GM19452 (cell line): ENCODE results near the gene SGTB.
A peak's percentile ranks its signal among the peaks of the same experiment; 100 is the strongest.

Experiments
- ATAC-seq: cut with Tn5 transposase; IDR thresholded peaks from one replicate; pipeline ENCODE4 v1.9.1; 2021; ENCODE audit not compliant: unreplicated experiment

The SGTB gene

GRCh38 chr5:65721720-65722574 is at the start of gene SGTB, which contains the start of gene NLN:
Gene SGTB, minus strand, starts transcription at chr5:65722109. Its CDS starts 1,302 bp downstream, at chr5:65720807.
Gene NLN, plus strand, starts transcription at chr5:65722205. Its CDS starts 169 bp downstream, at chr5:65722374.
- ATAC-seq: peak; percentile 85

GRCh38 chr5:65771266-65771665 is 49.4 kb upstream of the SGTB start:
- ATAC-seq: no peak

- ATAC-seq: no peak
Measured at GRCh38 chr5:65769539-65769938, 47.6 kb upstream of the SGTB start.

- no peak for ATAC-seq
Measured at GRCh38 chr5:65768723-65769346, 46.9 kb upstream of the SGTB start.

GRCh38 chr5:65767565-65767964 is 45.7 kb upstream of the SGTB start:
- no peak for ATAC-seq

GRCh38 chr5:65766781-65767180 is 44.9 kb upstream of the SGTB start:
- no peak for ATAC-seq

- no peak for ATAC-seq
Measured at GRCh38 chr5:65766175-65766574, 44.3 kb upstream of the SGTB start.

GRCh38 chr5:65765582-65765981 is 43.7 kb upstream of the SGTB start:
- ATAC-seq: no peak

GRCh38 chr5:65762234-65762633 is 40.3 kb upstream of the SGTB start:
- no peak for ATAC-seq

- no peak for ATAC-seq
Measured at GRCh38 chr5:65760504-65761275, 38.8 kb upstream of the SGTB start.

- ATAC-seq: no peak
Measured at GRCh38 chr5:65758546-65759144, 36.7 kb upstream of the SGTB start.

GRCh38 chr5:65753189-65753588 is 31.3 kb upstream of the SGTB start:
- ATAC-seq: no peak

- no peak for ATAC-seq
Measured at GRCh38 chr5:65750938-65751337, 29.0 kb upstream of the SGTB start.

- ATAC-seq: no peak
Measured at GRCh38 chr5:65749956-65750355, 28.0 kb upstream of the SGTB start.

GRCh38 chr5:65749221-65749844 is 27.4 kb upstream of the SGTB start:
- ATAC-seq: no peak

GRCh38 chr5:65742565-65743231 is 20.8 kb upstream of the SGTB start:
- ATAC-seq: peak; percentile 91

GRCh38 chr5:65739162-65739561 is 17.3 kb upstream of the SGTB start:
- ATAC-seq: no peak

- ATAC-seq: no peak
Measured at GRCh38 chr5:65738305-65738704, 16.4 kb upstream of the SGTB start.

GRCh38 chr5:65737842-65738241 is 15.9 kb upstream of the SGTB start:
- ATAC-seq: no peak

- ATAC-seq: no peak
Measured at GRCh38 chr5:65736011-65736410, 14.1 kb upstream of the SGTB start.
